GM21786 (cell line): ENCODE results near the gene CFAP107.
"Not testable (repeated sequence)": the region's sequence is repeated elsewhere in the genome, so short reads cannot be mapped to it uniquely, and the experiment has no call there.

ENCODE experiments used
- ATAC-seq: cut with Tn5 transposase; IDR thresholded peaks from one replicate; pipeline ENCODE4 v1.9.1; 2021; ENCODE audit not compliant: unreplicated experiment

The CFAP107 gene

GRCh38 chr1:12745992-12746323, at the start of gene CFAP107:
Gene CFAP107, plus strand, starts transcription at chr1:12746200. Its CDS starts 231 bp downstream, at chr1:12746431.
- ATAC-seq: no peak

GRCh38 chr1:12696658-12697057, 49.3 kb upstream of the CFAP107 start:
- no peak for ATAC-seq

- ATAC-seq: no peak
Measured at GRCh38 chr1:12697397-12697796, 48.6 kb upstream of the CFAP107 start.

- ATAC-seq: no peak
Measured at GRCh38 chr1:12703821-12704451, 42.1 kb upstream of the CFAP107 start.

GRCh38 chr1:12706061-12706460, 39.9 kb upstream of the CFAP107 start:
- ATAC-seq: no peak

GRCh38 chr1:12708396-12709090, 37.5 kb upstream of the CFAP107 start:
- no peak for ATAC-seq

GRCh38 chr1:12709091-12709491, 36.9 kb upstream of the CFAP107 start:
- ATAC-seq: no peak

- no peak for ATAC-seq
Measured at GRCh38 chr1:12709696-12710095, 36.3 kb upstream of the CFAP107 start.

GRCh38 chr1:12711536-12711935, 34.5 kb upstream of the CFAP107 start:
- no peak for ATAC-seq

GRCh38 chr1:12712076-12712475, 33.9 kb upstream of the CFAP107 start:
- ATAC-seq: no peak

GRCh38 chr1:12712929-12713328, 33.1 kb upstream of the CFAP107 start:
- ATAC-seq: no peak

- not testable (repeated sequence) for ATAC-seq
Measured at GRCh38 chr1:12713651-12714050, 32.3 kb upstream of the CFAP107 start.

- no peak for ATAC-seq
Measured at GRCh38 chr1:12714710-12715475, 31.1 kb upstream of the CFAP107 start.

GRCh38 chr1:12715896-12716437, 30.0 kb upstream of the CFAP107 start, which contains the start of gene AADACL3:
Gene AADACL3, plus strand, starts transcription at chr1:12716110. Its CDS starts 67 bp downstream, at chr1:12716177.
- ATAC-seq: no peak

GRCh38 chr1:12717301-12717838, 28.6 kb upstream of the CFAP107 start:
- ATAC-seq: no peak

GRCh38 chr1:12722626-12723025, 23.4 kb upstream of the CFAP107 start:
- no peak for ATAC-seq

- no peak for ATAC-seq
Measured at GRCh38 chr1:12728391-12728790, 17.6 kb upstream of the CFAP107 start.

GRCh38 chr1:12730156-12730555, 15.8 kb upstream of the CFAP107 start:
- no peak for ATAC-seq

- ATAC-seq: not testable (repeated sequence)
Measured at GRCh38 chr1:12731084-12731483, 14.9 kb upstream of the CFAP107 start.

- no peak for ATAC-seq
Measured at GRCh38 chr1:12734651-12735050, 11.3 kb upstream of the CFAP107 start.

- ATAC-seq: no peak
Measured at GRCh38 chr1:12738934-12739333, 7.1 kb upstream of the CFAP107 start.
